Immature natural killer cell (primary cell): Measurements from ENCODE around the gene SDC3. TPM values are rescaled to one million over a fixed set of nuclear protein-coding genes. Genes with fewer than 3 reads are reported as not detected.

Experiments
- DNase-seq, 3 donors: peaks; one replicate each; pipeline ENCODE4 v3.0.0; 2022; ENCODE audit warnings: mixed read lengths in 1 of 3
- H3K27ac Mint-ChIP-seq, 6 donors: one replicate each; pipeline ENCODE4 v1.8.0; 2020; ENCODE audit warnings: mixed read lengths in 6 of 6, mild to moderate bottlenecking in 5 of 6, inconsistent platforms in 4 of 6, moderate library complexity in 3 of 6
- H3K27me3 Mint-ChIP-seq, 3 donors: one replicate each; pipeline ENCODE4 v1.8.0; 2020 to 2021; ENCODE audit warnings: low read depth in 3 of 3, mild to moderate bottlenecking in 3 of 3, mixed read lengths in 3 of 3, moderate library complexity in 3 of 3, inconsistent platforms in 1 of 3
- H3K36me3 Mint-ChIP-seq, 3 donors: one replicate each; pipeline ENCODE4 v1.8.0; 2020; ENCODE audit warnings: mixed read lengths in 3 of 3, inconsistent platforms in 2 of 3, mild to moderate bottlenecking in 2 of 3
- H3K4me1 Mint-ChIP-seq, 2 donors: one replicate each; pipeline ENCODE4 v1.8.0; 2020; ENCODE audit warnings: inconsistent platforms in 2 of 2, mild to moderate bottlenecking in 2 of 2, mixed read lengths in 2 of 2, moderate library complexity in 1 of 2
- H3K4me3 Mint-ChIP-seq, 5 donors: one replicate each; pipeline ENCODE4 v1.8.0; 2020; ENCODE audit warnings: mild to moderate bottlenecking in 5 of 5, mixed read lengths in 5 of 5, inconsistent platforms in 3 of 5, moderate library complexity in 3 of 5
- H3K9me3 Mint-ChIP-seq, 6 donors: one replicate each; pipeline ENCODE4 v1.8.0; 2020; ENCODE audit warnings: mild to moderate bottlenecking in 6 of 6, mixed read lengths in 6 of 6, inconsistent platforms in 4 of 6, moderate library complexity in 3 of 6
- polyA plus RNA-seq, 3 donors: library from polyadenylated mRNA; unstranded; fragments of 300-500 nt; fragmentation: Illumina TruSeq; gene quantifications; one replicate each; pipeline ENCODE4 v1.2.3, GENCODE V29; 2021

Gene SDC3
- polyA plus RNA-seq, 3 donors from 2014 or later, result not detected

DNA sequence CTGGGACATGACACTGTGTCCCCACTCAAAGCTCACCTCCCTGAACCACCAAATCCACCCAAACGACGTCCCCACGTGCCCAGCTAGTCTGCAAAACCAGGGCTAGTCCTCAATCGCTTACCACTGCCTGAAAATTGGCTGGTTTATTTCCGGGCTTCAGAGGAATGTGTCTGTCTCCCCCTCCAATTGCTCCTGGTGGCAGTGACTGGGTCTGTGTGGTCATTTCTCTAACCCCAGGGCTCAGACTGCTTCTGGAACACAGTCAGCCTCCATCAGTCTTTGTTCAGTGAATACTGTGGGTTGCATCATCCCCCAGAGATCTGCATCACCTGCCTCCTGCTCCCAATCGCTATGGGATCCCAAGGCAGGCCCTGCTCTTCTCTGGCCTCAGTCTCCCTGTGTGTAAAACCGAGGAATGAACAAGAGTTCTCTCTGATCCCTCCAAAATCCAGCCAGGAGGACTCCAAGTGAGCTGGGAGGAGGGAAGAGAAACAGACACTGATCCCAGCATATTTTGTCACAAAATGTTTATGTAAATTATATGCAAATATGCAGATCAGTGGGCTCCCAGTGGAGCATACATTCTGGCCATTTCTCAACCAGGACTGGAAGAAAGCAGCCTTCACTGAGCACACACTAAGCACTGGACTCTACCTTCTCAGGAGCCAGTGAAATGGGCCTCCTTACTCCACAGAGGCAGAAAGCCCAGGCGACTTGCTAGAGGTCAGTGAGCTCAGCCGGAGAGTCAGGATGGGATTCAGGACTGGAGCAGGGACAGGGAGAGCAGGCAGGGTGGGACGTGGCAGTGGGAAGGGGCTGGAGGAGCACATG is 20.9 kb downstream of the SDC3 start:
- Mint-ChIP-seq H3K27me3 (peaks cover 0 to 9% (median 4%) of the 10 kb centered on the region in 3 donors), H3K4me3 (no peak overlapping the region), H3K4me1 (no peaks in the 10 kb centered on the region), H3K36me3 (no peaks in the 10 kb centered on the region), H3K27ac (peak overlapping the region in 1 of 6 donors; percentile 34), H3K9me3 (no peaks in the 10 kb centered on the region)
- no peak for DNase-seq

GRCh38 chr1:30886710-30887428 is 21.7 kb downstream of the SDC3 start:
- Mint-ChIP-seq H3K4me1 (no peaks in the 10 kb centered on the region), H3K9me3 (peaks cover 0 to 1% (median 0%) of the 10 kb centered on the region in 6 donors), H3K36me3 (no peaks in the 10 kb centered on the region), H3K27ac (no peak overlapping the region), H3K4me3 (no peak overlapping the region), H3K27me3 (peaks cover 0 to 13% (median 6%) of the 10 kb centered on the region in 3 donors)
- no peak for DNase-seq

DNA sequence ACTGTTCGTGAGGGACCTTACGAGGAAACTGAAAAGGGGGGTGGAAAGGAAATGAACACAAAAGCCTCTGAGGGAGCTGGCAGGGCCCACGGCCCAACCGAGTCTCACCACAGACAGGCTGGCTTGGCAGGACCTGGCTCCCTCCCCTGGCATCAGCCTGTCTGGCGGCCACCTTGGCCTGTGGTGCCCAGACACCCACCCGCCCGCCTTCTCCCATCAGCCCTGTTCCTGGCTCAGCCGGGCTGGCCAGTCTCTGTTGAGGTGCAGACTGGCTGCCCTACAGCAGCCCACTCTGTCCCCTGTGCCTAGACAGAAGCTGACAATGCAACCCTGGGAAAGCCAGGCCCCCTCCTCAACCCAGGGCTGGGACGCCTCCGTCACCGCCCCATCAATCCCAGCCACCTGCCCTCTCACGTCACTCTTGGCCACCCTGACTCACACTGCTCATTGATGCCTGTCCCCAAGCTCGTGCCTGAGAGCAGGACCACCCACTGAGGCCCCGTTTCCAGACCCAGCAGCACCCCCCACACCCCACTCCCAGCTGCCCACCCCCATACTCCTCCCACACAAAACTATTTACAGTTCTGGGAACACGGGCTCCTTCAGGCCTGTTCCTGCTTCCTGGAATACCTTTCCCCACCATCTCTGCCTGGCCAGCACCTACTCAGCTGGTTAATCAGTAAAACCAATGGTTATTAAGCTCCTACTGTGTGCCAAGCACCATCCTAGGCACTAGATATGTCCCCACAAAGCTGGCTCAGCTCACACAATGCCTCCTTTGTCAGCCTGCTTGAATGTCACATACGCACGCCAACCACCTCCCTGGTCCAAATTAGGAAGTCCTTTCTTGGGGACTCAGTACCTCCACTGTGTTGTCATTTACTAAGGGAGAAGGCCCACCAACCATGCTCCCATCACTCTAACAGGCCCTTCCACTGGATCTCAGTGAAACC is 22.7 kb downstream of the SDC3 start:
- H3K27ac Mint-ChIP-seq, result no peak overlapping the region

DNA sequence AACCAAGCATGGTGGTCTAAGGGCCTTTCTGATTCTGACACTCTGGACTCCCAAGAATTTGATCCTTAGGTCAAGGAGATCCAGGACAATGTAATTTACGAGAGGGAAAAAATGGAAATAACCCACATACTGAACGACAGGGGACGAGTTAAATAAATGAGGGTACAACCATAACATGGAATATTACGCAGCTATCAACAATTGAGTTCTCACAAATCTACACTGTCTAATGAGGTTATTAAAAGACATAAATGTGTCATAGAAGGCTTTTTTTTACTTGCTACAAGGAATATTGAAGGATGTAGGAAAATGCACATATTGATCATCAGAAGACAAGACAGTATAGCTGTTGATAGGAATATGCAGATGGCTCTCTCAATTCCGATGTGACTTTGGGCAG is 23.8 kb downstream of the SDC3 start:
- Mint-ChIP-seq H3K9me3 (peaks cover 0 to 4% (median 0%) of the 10 kb centered on the region in 6 donors), H3K4me1 (no peaks in the 10 kb centered on the region), H3K4me3 (no peak overlapping the region), H3K27ac (no peak overlapping the region), H3K36me3 (no peaks in the 10 kb centered on the region), H3K27me3 (peaks cover 0 to 14% (median 8%) of the 10 kb centered on the region in 3 donors)
- no peak for DNase-seq

More for the DNA sequence above, 22.7 kb downstream of the SDC3 start:
- Mint-ChIP-seq H3K9me3 (peaks cover 0 to 4% (median 0%) of the 10 kb centered on the region in 6 donors), H3K36me3 (no peaks in the 10 kb centered on the region), H3K4me1 (no peaks in the 10 kb centered on the region), H3K4me3 (no peak overlapping the region), H3K27me3 (peaks cover 0 to 13% (median 8%) of the 10 kb centered on the region in 3 donors)
- no peak for DNase-seq

DNA sequence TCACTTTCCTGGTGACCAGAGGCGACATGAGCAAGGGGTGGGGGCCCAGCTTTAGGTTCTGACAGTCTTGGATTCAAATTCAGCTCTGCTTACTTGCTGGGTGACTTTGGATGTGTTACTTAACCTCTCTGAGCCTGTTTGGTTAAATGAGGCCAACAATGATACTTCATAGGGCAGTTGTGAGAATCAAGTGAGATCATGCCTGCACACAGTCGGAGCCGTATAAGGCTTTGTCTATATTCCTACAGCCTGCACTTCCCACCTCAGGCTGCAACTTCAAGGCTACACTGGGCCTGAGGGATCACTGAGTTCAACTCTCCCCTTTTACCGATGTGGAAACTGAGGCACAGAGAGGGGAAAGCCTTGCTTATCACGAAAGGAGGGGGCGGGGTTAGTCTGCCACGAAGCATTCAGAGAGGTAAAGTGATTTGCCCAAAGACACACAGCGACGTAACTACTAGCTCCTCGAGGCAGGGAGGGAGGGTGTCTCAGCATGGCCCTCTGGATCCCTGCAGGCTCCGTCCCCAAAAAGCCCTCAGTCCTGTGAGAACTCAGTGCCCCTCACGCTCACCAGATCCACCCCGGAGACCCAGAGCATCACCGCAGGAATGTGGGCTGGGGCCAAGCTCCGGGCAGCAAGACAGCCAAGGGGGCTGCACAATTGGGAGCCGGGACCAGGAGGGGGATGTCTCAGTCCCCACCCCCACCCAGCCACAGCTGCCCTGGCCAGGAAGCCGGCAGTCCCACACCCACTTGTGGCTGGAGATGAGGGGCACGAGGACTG is 25.0 kb downstream of the SDC3 start:
- DNase-seq, result no peak
- no peaks in the 10 kb centered on the region for H3K4me1 Mint-ChIP-seq
- H3K36me3 Mint-ChIP-seq, result no peaks in the 10 kb centered on the region
- peaks cover 0 to 4% (median 0%) of the 10 kb centered on the region in 6 donors for H3K9me3 Mint-ChIP-seq
- H3K4me3 Mint-ChIP-seq, result no peak overlapping the region
- no peak overlapping the region for H3K27ac Mint-ChIP-seq
- peaks cover 5 to 14% (median 13%) of the 10 kb centered on the region in 3 donors for H3K27me3 Mint-ChIP-seq

DNA sequence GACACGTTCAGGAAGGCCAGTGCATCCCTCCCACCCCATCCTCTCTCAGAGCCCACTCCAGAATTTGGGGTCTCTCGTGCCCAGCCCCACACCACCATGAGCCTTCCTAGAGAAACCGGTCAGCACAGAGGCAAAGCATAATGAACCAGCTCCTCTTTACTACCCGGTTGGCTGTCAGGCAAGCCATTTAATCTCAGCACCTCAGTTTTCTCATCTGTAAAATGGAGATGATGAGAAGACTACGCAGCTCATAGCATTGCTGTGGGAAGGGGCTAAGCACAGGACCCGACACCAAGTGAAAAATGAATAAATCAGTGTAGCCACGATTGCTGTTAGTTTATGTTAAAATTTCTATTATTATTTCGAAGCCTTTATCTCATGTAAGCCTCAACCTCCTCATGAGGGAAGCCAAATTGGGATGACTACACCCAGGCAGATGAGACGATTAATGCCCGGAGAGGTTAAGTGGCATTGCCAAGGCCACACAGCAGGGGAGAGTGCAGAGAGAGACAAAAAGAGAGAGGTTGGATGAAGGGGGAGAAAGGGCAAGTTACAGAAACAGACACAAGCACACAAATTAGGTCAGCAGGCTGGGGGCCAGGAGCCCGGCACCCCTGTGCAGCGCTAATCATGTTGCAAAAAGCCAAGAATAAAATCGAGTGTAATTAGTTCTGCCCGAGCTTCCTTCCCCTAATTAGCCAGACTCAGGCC is 25.7 kb downstream of the SDC3 start:
- H3K27ac Mint-ChIP-seq, result no peak overlapping the region
- H3K9me3 Mint-ChIP-seq, result peaks cover 0 to 4% (median 0%) of the 10 kb centered on the region in 6 donors
- DNase-seq, result no peak
- no peaks in the 10 kb centered on the region for H3K4me1 Mint-ChIP-seq
- H3K27me3 Mint-ChIP-seq, result peaks cover 5 to 16% (median 13%) of the 10 kb centered on the region in 3 donors
- no peaks in the 10 kb centered on the region for H3K36me3 Mint-ChIP-seq
- H3K4me3 Mint-ChIP-seq, result no peak overlapping the region

DNA sequence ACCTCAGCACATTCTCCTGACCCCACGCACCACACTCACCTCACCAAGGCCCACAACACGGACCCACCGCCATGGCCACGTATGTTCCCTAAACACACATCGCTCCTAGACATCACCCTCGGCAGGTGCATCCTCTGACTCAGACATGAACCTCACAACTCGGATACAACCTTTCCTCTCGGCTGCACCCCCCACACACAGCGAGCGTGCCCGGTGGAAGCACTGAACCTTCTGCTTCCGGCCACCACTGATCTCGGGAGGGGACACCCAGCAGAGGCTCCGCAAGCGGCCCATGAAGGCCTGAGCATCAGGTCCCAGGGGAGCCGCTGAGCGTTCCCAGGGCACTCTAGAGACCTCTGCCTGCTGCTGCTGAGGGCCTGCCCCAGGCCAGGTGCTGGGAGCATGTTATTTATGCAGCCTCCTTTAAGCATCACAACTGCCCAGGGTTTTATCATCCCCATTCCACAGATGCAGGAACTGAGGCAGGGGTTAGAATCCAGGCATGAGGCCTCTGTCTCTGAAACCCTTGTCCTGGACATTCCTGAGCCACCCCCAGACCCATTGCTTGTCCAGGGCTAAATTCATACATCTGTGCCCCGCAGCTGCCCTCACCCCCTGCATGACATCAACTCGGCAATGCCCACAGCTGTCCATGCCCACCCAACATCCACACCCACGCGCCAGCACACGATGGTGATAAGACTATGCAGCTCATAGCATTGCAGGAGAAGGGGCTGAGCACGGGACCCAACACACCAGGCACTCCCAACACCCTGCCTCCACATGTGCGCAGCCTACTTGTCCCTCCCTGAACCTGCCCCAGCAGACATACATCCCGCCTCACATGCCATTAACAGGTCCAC is 27.0 kb downstream of the SDC3 start:
- peaks cover 0 to 4% (median 0%) of the 10 kb centered on the region in 6 donors for H3K9me3 Mint-ChIP-seq
- H3K27me3 Mint-ChIP-seq, result peaks cover 5 to 18% (median 11%) of the 10 kb centered on the region in 3 donors
- H3K4me1 Mint-ChIP-seq, result no peaks in the 10 kb centered on the region
- H3K27ac Mint-ChIP-seq, result no peak overlapping the region
- no peaks in the 10 kb centered on the region for H3K36me3 Mint-ChIP-seq
- no peak overlapping the region for H3K4me3 Mint-ChIP-seq
- DNase-seq, result no peak

DNA sequence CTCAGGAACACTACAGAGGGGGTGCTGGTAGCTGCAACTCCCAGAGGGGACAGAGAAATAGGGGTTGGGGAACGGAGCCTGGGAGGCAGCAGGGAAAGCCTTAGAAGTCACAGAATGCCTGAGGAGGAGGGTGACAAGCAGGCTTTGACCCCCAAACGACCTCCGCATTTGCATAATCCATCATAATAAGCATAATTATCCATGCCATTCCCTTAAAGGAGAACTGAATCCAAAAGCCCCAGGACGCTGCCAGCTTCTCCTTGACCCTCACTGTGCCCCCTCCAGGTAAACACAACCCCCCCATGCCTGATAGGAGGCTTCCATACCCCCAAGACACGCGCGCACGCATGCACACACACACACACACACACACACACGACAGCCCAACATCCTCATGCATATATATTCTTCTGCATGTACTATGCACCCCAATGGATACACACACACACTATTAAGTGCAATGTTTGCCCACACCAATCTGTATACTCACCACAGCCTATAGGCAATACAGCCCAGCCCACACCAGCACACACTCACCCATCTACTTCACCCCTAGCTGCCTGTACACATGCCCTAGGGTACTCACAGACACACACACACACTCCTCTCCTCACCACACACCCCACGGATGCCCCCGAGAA is 27.8 kb downstream of the SDC3 start:
- Mint-ChIP-seq H3K36me3 (no peaks in the 10 kb centered on the region), H3K9me3 (peaks cover 0 to 4% (median 0%) of the 10 kb centered on the region in 6 donors), H3K4me3 (no peak overlapping the region), H3K4me1 (no peaks in the 10 kb centered on the region), H3K27me3 (peaks cover 5 to 22% (median 10%) of the 10 kb centered on the region in 3 donors), H3K27ac (no peak overlapping the region)
- DNase-seq, result no peak

- H3K4me1 Mint-ChIP-seq, result no peaks in the 10 kb centered on the region
- no peak overlapping the region for H3K27ac Mint-ChIP-seq
- no peak overlapping the region for H3K4me3 Mint-ChIP-seq
- peaks cover 0 to 4% (median 0%) of the 10 kb centered on the region in 6 donors for H3K9me3 Mint-ChIP-seq
- no peak for DNase-seq
- H3K36me3 Mint-ChIP-seq, result no peaks in the 10 kb centered on the region
- H3K27me3 Mint-ChIP-seq, result peaks cover 5 to 24% (median 11%) of the 10 kb centered on the region in 3 donors
Measured at GRCh38 chr1:30879940-30880677, 28.4 kb downstream of the SDC3 start.

- no peaks in the 10 kb centered on the region for H3K36me3 Mint-ChIP-seq
- H3K27me3 Mint-ChIP-seq, result peaks cover 5 to 23% (median 12%) of the 10 kb centered on the region in 3 donors
- no peak overlapping the region for H3K4me3 Mint-ChIP-seq
- H3K27ac Mint-ChIP-seq, result no peak overlapping the region
- no peaks in the 10 kb centered on the region for H3K4me1 Mint-ChIP-seq
- peaks cover 0 to 4% (median 0%) of the 10 kb centered on the region in 6 donors for H3K9me3 Mint-ChIP-seq
- no peak for DNase-seq
Measured at GRCh38 chr1:30879126-30879786, 29.3 kb downstream of the SDC3 start.
